ENCODE measurements around the gene WWTR1.

The WWTR1 gene

DNA sequence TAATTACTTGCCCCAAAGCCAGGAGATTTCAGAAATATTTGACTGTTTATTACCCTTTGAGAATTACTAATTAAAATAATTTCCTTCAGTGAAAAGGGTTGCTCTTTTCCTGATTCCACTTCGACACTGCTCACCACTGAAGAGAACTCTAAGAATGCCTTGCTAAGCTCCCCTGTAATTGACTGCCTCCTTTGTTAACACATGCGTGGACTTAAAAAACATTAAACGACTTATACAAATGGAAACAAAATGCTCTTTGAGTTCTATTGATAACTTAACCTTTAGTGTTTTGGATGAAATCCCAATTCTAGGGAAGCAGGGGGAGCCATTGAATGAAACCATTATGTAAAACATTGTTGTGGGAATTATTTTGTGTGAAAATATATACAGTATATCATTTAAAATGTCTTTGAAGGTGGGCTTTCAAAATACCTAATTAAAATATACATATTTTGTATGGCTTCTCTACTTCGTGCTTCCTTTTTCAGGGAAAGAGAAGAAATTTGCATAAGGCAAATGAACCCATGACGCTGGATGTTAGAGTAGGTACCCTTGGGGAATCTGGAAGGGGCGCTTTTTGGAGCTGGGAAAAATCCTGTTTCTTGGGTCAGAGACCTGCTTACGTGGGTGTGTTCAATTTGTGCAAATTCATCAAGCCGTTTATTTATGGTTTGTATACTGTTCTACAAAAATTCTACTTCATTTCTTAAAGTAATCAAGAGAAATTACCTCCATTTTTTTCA lies 64.2 kb downstream of the WWTR1 start:
- DNase-seq (ENCODE audit: low read depth, low spot score) = no peak

DNA sequence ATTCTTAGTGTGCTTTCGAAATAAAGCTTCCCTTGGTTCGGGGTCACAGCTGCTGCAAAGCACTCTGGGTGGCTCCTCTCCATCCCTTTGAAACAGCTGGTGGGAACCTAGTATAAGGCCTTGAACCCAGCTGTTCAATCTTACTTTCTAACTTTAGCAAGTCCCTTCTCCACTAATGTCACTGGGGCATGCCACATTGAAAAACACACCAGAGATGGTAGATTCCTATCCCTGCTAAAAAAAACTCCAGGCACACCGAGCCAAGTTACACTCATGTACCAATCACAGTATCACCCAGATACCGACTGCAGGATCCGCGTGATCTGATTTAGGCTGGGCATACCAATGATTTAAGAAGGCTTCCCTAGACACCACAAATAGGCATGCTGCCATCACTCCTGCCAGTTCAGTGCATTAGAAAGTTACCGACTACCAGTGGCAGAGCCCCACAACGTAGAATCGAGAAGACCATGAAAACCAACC lies 65.0 kb downstream of the WWTR1 start:
- DNase-seq (ENCODE audit: low read depth, low spot score) = no peak

DNA sequence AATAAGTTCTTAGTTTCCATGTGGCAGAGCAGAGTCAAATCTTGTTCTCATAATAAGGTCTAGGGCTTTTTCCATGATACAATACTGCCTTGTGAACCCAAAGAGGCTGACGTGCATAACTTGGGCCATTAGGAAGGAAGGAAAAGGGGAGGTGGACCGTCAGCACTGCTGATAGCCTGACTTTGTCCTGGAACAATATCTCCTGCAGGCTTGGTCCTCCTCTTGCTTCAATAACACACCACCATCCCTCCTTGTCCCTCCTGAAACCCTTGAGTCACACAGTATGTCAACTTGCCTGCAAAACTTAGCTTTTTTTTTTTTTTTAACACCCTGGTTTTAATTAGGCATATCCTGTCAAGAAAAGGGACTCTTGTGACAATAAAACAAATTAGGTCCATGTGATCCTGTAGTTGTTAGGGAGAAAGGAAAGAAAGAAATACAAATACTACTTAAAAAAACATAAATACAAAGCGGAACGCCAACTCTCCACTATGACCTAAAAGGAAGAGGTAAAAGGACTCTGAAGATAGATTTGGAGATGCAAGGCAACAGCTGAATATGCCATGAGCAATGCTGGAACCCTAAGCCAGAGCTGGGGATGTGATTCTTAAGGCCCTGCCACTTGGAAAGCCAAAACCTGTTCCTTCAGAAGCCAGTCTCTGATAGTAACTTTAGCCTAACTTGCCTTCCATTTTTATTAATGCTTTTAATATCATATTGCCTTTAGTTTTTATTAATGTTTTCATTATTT lies 67.0 kb downstream of the WWTR1 start:
- no peak for DNase-seq (ENCODE audit: low read depth, low spot score)

DNA sequence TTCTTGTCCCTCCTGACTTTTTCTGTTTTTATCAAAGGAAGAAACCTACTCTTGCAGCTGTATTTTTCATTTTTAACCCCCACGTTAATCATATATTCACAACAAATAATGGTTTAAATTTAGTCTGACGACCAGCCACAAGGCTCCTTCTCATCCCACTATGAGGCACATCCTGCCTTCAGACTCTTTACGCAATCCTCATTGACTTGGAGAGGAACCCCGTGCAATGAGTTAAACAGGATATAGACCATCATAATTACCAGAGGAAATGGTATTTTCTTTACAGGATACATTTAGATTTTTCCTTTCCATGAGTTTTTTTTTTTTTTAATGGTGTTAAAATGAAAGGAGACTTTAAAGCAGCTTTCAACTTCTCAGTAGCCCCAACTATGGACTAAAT lies 68.5 kb downstream of the WWTR1 start:
- no peak for DNase-seq (ENCODE audit: low read depth, low spot score)

- no peak for DNase-seq (ENCODE audit: low read depth, low spot score)
These were observed 68.9 kb downstream of the WWTR1 start for GRCh38 chr3:149588909-149589308.

- no peak for DNase-seq (ENCODE audit: low read depth, low spot score)
These were observed 70.4 kb downstream of the WWTR1 start for GRCh38 chr3:149587383-149587782.

- no peak for DNase-seq (ENCODE audit: low read depth, low spot score)
These were observed 71.0 kb downstream of the WWTR1 start for GRCh38 chr3:149586871-149587270.

DNA sequence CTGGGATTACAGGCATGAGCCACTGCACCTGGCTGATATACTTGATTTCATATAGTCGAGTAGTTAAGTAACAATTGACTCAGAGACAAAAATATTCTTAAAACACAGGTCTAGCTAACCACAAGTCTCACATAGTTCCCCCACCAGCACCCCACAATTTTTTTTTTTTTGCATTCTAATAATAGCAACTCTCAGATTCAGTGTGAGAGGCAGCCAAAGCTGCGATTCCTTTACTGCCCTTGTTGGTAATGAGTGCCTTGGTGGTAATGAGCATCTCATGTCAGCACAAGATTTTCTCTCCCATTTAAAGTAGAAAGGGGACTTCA lies 72.5 kb downstream of the WWTR1 start:
- no peak for DNase-seq (ENCODE audit: low read depth, low spot score)

GRCh38 chr3:149583921-149584635 lies 73.7 kb downstream of the WWTR1 start:
- DNase-seq (ENCODE audit: low read depth, low spot score) = no peak

GRCh38 chr3:149582395-149582794 lies 75.4 kb downstream of the WWTR1 start:
- no peak for DNase-seq (ENCODE audit: low read depth, low spot score)

GRCh38 chr3:149581681-149582370 lies 76.0 kb downstream of the WWTR1 start:
- DNase-seq (ENCODE audit: low read depth, low spot score) = no peak

DNA sequence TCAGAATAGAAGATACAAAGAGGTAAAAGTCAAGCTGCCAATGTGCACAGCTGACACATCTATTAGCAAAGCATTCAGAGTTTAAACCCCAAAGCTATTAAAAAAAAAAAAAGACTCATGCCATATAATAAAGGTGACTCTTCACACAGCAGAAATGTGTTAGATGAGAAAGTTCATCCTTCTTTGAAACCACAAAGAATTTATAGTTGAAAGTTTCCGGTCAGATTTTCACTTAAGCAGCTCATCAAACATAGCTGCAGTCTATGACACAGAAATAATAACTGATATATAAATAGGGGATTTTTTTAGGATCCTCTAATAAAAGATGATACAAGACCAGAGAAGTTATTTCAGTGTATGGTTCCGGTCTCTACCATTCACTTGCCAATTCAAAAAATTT lies 76.6 kb downstream of the WWTR1 start:
- no peak for DNase-seq (ENCODE audit: low read depth, low spot score)

DNA sequence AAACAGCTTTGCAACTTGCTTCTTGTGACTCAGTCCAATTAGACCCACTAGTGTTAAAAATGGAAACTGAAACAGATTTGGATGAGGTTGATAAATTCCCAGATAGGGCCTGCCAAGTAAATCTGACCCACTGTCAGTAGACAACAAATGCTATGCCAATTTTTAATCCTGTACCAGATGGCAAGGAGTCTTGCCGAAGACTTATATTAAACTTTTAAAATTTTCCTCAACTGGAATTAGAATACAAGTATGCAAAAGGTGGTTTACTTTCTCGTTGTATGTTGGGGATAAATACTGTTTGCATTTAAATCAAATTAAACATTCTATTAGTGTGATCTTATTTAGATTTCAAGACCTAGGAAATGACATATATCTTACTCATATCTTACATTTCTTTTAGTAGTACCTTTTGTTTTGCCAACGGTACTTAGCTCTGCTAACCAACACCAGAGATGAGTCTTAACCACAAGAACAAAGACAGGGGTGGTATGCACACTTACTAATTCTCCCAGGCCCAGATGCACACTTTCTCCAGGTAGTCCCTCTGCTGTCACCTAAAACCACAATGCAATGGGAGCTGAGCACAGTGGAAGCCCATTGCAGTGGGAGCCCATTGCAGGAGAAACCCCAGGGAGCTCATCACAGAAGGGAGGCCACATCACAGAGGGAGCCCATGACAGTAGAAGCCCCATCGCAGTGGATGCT lies 77.8 kb downstream of the WWTR1 start:
- no peak for DNase-seq (ENCODE audit: low read depth, low spot score)

DNA sequence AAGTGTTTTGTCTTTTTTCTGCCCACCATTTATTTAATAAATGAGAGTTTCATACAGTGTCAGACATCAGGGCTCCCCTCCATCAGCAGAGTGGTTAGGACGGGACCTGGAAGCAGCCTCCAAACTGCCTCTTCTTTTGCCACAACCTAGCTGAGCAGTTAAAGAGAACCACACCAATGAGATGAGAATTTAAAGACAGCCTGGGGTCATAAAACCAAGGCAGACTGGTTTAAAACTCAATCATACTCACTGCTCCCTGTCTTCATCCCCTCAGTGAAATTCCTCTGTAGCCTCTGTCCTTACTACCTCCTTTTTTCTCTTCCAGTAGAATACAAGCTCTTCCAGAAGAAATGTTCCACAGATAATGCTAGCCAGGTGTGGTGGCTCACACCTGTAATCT lies 78.7 kb downstream of the WWTR1 start:
- no peak for DNase-seq (ENCODE audit: low read depth, low spot score)

DNA sequence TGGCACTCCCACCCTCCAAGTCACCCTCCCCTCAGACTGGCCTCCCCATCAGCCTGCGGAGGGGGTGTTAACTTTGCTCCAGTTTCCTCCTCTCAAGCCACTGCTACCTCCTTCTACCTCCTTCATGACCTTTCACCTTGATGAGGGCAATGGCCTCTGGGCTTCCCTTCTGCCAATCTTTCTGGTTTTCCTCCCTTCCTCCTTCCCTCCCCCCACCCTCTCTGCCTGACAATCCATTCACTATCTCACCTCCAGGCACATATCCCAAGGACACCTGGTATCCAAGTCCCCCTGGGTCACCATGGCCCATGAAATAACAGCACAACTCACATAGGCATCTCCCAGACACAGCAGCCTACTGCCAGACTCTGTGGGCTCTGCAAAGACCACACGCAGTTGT lies 80.0 kb downstream of the WWTR1 start:
- no peak for DNase-seq (ENCODE audit: low read depth, low spot score)

GRCh38 chr3:149575961-149576564 lies 81.8 kb downstream of the WWTR1 start:
- DNase-seq (ENCODE audit: low read depth, low spot score) = no peak

DNA sequence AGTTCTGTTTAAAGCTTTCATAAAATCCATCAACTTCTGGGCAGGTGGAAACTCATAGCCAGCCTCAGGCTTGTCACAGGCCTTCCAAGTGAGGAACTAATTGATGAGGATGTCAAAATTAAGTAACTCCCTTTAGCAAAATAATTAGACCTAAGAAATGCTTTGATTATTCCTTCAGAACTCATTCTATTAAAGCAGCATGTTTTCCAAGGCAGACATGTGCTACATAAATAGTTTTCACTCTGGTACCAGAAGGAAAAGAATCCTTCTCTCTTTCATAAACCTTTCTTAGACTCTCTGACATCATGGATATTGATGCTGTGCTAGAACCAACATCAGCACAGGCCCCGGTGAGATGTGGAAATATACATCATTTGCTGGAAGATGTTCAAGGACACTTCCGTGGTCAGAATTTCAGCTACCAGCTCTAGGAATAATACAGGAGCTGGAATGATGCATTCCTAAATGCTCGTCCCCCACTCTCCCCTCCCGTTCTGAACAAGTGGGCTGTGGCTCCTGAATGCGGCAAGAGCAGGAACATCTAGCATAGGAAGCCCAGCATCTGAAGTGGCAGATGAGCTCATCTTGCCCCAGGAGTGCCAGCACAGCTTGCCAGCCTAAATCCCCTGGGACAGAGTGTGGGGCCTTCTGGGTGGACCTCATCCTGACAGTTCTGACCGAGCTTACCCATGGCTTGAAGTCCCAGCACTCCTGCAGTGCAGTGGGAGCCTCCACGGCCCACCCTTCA lies 82.4 kb downstream of the WWTR1 start:
- no peak for DNase-seq (ENCODE audit: low read depth, low spot score)

DNA sequence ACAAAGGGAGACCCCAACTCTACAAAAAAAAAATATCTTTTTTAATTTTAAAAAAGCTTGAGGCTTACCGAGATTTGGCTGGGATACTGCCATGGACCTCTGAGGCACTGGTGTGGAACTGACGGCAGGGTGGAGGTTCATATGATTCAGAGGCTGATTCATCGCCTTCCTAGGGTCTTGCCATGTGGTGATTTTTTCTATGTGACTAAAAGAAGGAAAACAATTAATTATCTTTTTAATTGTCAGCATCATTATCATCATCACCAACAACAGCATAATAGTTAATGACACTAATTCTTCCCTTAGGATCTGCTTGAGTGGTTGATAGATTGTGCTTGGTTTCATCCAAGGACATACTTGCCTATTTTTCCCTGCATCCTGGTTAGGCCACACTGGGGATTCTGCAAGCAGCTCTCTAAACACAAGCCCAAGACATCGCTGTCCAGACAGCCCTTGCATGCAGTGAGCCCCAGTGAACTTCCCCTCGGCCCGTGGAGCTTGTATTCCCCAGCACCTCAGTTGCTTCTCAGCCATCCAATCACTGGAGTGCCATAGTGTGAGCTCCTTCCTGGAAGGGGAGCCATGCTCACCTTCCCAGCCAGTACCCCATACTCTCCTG lies 84.9 kb downstream of the WWTR1 start:
- DNase-seq (ENCODE audit: low read depth, low spot score) = no peak

DNA sequence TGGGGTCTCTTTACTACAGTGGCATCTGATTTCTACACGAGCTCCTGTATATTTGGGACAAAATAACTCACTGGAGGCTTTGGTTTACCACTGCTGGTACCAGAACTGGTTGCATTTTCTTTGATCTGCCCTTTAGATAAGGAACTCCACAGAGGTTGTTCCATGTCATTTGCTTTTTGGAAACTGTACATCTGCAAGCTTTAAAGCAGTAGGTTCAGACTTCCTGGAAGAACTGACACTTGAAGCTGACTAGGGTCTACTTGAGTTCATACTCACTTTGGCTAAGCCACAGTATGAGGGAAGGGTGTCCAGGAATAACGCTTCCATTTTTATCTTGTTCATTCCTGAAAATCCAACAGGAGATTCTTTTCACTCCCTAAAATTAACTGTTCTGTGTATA lies 86.4 kb downstream of the WWTR1 start:
- no peak for DNase-seq (ENCODE audit: low read depth, low spot score)

- no peak for DNase-seq (ENCODE audit: low read depth, low spot score)
These were observed 87.8 kb downstream of the WWTR1 start for GRCh38 chr3:149570016-149570415.

Data from activated naive CD8-positive, alpha-beta T cell treated with anti-CD3 and anti-CD28 coated beads, Interleukin-2, amount 50 U/mL, for 16 hours (primary cell).